ENCODE results near the gene IGFBP7. TPM values are rescaled to one million over a fixed set of nuclear protein-coding genes. Genes with fewer than 3 reads are reported as not detected.

IGFBP7 gene
- total RNA-seq, 1 experiment from 2014 or later: 1,151 TPM

DNA sequence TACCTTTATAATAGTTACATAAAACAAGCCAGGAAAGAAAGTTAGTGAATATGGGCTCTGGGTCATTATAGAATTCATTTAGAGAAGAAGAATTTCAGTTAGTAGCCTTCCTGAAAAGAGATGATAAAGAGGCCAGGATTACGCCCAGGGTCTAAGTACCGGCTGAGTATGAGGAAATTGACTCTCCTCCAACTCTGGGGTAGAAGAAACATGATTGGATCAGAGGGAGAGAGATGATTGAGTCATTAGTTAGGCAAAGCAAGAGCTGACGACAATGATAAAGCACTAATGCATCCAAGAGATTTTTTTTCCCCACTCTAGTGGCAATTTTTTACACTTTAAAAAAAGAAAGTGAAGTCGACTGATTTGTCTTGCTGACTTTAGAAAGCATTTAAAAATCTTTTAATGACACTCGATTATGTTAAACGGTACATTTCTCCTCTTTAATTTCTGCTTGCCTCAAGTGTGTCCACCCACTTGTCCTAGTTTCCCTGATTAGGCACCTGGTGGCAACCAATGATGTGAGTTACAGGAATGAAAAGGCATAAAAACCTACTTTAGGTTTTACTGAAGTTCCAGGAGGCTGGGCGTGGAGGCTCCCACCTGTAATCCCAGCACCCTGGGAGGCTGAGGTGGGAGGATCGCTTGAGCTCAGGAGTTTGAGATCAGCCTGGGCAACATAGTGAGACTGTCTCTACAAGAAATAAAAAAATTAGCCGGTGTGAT, 37.3 kb upstream of the IGFBP7 start:
- peaks cover 14% of the 10 kb centered on the region for H3K4me1 ChIP-seq (replicated peaks)
- H3K27me3 ChIP-seq (replicated peaks): no peaks in the 10 kb centered on the region
- H3K9me3 ChIP-seq (replicated peaks): no peaks in the 10 kb centered on the region
- no peak for DNase-seq (ENCODE audit: low read depth in 1 of 2, low spot score in 2 of 2)
- no peaks in the 10 kb centered on the region for H3K36me3 ChIP-seq
- no peak overlapping the region for H3K27ac ChIP-seq
- no peak overlapping the region for H3K4me3 ChIP-seq

DNA sequence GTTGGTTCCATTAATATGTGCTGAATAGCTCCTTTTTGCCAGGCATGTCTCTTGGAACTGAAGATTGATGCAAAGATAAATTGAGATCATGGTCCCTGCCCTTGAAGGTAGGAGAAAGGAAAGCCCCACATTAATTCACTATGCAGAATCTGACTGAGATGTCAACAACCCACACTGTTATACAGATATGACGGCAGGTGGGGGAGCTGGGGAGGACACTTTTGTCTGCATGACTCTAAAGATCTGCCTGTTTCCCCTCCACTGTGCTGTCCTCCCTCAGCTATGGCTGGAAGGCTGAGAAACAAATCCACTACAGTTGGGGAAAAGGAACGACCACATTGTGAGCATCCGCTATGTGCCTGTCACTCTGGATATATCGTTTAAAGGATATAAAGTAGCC, 36.3 kb upstream of the IGFBP7 start:
- Histone ChIP-seq H3K27ac (no peak overlapping the region), H3K4me1 (replicated peaks) (peaks cover 12% of the 10 kb centered on the region), H3K9me3 (replicated peaks) (no peaks in the 10 kb centered on the region)

DNA sequence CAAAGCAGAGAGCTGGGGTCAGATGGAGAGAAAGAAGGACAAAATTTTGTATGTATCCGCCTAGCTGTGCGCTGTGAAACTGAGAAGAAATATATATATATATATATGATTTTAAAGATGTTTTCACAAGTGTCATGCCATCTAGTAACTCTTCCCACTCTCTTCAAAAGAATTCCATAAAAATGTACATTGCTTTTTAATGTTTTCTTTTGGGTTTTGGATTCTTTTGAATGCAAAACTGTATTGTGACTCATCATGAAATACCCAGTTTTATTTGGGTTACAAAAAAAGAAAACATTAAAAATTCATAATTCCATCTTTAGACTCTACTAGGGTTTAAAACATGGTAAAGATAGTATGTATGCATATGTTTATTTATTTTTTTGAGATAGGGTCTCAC, 34.3 kb upstream of the IGFBP7 start:
- no peak for DNase-seq (ENCODE audit: low read depth in 1 of 2, low spot score in 2 of 2)
- Histone ChIP-seq H3K9me3 (replicated peaks) (no peaks in the 10 kb centered on the region), H3K27me3 (replicated peaks) (no peaks in the 10 kb centered on the region), H3K4me3 (no peak overlapping the region), H3K36me3 (no peaks in the 10 kb centered on the region), H3K4me1 (replicated peaks) (peaks cover 10% of the 10 kb centered on the region; the same call in 1 of the 2 replicates), H3K27ac (no peak overlapping the region)

More for the DNA sequence above, 36.3 kb upstream of the IGFBP7 start:
- H3K27me3 ChIP-seq (replicated peaks): no peaks in the 10 kb centered on the region
- H3K36me3 ChIP-seq: no peaks in the 10 kb centered on the region
- DNase-seq (ENCODE audit: low read depth in 1 of 2, low spot score in 2 of 2): no peak
- no peak overlapping the region for H3K4me3 ChIP-seq

DNA sequence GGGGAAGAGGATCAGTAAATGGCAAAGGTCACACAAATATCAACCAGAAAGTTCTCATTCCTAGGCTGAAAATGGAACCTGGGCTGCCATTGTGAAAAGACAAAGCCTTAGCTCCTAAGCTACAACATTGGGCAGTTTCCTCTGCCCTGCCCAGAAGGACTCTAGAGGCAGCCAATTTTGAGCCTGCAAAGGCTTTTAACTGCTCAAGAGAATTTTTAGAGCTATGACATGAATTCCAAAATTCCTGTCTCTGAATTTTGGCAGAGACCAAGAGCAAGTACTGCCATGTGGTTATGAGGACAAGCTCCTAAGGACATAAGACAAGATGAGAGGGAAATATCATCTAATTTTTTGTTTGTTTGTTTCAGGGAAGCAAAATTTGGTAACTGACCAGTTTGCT, 29.6 kb upstream of the IGFBP7 start:
- Histone ChIP-seq H3K4me3 (no peak overlapping the region), H3K36me3 (no peaks in the 10 kb centered on the region), H3K27ac (no peak overlapping the region), H3K27me3 (replicated peaks) (no peaks in the 10 kb centered on the region), H3K4me1 (replicated peaks) (peaks cover 14% of the 10 kb centered on the region), H3K9me3 (replicated peaks) (no peaks in the 10 kb centered on the region)
- no peak for DNase-seq (ENCODE audit: low read depth in 1 of 2, low spot score in 2 of 2)

DNA sequence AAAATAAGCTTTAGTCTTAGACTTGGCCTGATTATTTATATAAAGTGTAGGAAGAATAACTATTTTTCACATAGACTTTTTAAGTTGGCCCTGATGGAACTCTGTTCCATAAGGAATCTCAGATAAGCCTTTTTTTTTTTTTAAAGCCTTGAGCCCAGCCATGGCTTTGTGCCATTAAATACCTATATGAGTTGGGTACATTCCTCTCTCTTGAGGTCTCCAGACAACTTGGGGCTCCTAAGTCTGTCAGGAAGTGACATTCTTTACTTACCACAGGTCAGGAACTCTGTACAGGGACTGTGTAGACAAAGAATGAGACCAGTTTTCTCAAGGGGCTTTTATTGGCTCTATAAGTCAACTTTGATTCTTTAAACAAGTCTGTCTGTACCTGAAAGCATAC, 27.1 kb upstream of the IGFBP7 start:
- no peaks in the 10 kb centered on the region for H3K9me3 ChIP-seq (replicated peaks)
- no peak for DNase-seq (ENCODE audit: low read depth in 1 of 2, low spot score in 2 of 2)
- H3K36me3 ChIP-seq: no peaks in the 10 kb centered on the region
- no peak overlapping the region for H3K4me3 ChIP-seq
- H3K27me3 ChIP-seq (replicated peaks): no peaks in the 10 kb centered on the region
- no peak overlapping the region for H3K27ac ChIP-seq
- H3K4me1 ChIP-seq (replicated peaks): peaks cover 18% of the 10 kb centered on the region

DNA sequence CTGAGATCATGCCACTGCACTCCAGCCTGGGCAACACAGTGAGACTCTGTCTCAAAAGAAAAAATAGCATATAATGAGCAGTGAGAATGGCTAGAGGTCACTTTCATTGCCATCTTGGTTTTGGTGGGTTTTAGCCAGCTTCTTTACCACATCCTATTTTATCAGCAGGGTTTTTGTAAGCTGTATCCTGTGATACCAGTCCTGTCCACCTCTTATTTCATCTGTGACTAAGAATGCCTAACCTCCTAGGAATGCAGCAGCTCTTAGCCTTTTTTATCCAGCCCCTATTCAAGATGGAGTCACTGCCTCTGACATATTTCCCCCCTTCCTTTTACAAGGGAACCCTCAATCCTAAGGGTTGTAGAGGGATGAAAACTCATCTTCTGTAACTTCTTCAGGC, 26.1 kb upstream of the IGFBP7 start:
- Histone ChIP-seq H3K9me3 (replicated peaks) (no peaks in the 10 kb centered on the region), H3K27me3 (replicated peaks) (no peaks in the 10 kb centered on the region), H3K27ac (peak overlapping the region; percentile 43), H3K36me3 (no peaks in the 10 kb centered on the region), H3K4me1 (replicated peaks) (peaks cover 24% of the 10 kb centered on the region), H3K4me3 (no peak overlapping the region)
- no peak for DNase-seq (ENCODE audit: low read depth in 1 of 2, low spot score in 2 of 2)

DNA sequence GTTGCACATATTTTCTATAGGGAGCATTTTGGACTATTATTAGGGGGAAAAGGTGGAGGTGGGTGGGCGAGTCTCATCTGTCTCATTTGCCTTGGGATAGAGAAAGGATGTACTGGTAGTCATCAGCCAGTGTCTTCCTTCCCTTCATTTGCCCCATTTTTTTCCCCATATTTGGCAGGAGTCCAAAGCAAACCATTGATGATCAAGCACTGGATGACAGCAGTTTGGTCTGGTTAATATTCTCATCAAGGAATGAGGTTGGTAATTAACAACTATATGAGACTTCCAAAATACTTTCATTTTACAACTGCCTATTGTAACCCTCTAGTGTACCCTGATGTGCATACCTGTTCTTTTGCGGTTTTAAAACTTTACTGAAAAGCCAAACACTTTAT, 22.6 kb upstream of the IGFBP7 start:
- no peaks in the 10 kb centered on the region for H3K9me3 ChIP-seq (replicated peaks)
- H3K4me1 ChIP-seq (replicated peaks): peaks cover 24% of the 10 kb centered on the region
- H3K4me3 ChIP-seq: no peak overlapping the region
- H3K27me3 ChIP-seq (replicated peaks): no peaks in the 10 kb centered on the region
- H3K36me3 ChIP-seq: no peaks in the 10 kb centered on the region
- H3K27ac ChIP-seq: no peak overlapping the region
- DNase-seq (ENCODE audit: low read depth in 1 of 2, low spot score in 2 of 2): no peak

DNA sequence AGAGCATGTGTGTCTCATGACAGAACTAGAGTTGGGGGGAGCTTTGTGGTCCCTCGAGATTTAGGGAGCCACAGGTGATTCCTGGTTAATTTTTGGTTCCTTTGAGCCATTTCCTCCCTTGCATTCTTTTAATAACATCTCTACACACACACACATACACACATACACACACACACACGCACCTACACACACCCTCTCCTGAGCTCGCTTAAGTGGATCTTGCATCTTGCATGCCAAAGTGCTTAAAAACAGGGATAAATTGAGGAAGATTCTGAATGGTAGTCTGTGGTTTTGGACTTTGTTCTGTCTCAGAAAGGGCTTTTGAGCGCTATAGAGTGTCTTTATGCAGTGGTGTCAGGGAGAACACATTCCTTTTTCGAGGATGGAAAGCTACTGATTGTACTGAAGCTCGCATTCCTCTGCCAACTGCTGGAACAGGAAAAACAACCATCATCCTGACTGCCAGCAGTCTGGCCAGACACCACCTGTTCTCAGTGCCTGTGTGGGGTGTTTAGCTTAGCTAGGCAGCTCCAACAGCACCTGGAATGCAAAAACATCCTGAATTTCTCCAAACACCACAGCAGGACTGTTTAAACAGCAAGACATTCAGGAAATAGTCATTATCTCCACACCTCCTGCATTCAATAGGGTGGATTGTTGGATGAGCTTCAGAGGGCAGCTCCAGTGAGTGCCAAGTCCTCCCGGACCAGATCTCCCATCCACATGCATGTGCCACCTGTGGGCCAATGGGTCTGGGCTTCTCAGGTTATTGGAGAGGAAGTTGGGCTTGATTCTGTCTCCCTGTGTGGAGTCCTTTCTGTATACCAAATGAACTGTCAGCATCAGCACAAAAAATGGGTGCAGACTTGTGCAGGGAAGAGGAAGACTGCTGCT, 21.9 kb upstream of the IGFBP7 start:
- Histone ChIP-seq H3K27ac (no peak overlapping the region), H3K27me3 (replicated peaks) (no peaks in the 10 kb centered on the region), H3K4me3 (no peak overlapping the region), H3K9me3 (replicated peaks) (peaks cover 4% of the 10 kb centered on the region; the same call in 1 of the 2 replicates), H3K36me3 (no peaks in the 10 kb centered on the region), H3K4me1 (replicated peaks) (peaks cover 24% of the 10 kb centered on the region)
- DNase-seq (ENCODE audit: low read depth in 1 of 2, low spot score in 2 of 2): no peak

DNA sequence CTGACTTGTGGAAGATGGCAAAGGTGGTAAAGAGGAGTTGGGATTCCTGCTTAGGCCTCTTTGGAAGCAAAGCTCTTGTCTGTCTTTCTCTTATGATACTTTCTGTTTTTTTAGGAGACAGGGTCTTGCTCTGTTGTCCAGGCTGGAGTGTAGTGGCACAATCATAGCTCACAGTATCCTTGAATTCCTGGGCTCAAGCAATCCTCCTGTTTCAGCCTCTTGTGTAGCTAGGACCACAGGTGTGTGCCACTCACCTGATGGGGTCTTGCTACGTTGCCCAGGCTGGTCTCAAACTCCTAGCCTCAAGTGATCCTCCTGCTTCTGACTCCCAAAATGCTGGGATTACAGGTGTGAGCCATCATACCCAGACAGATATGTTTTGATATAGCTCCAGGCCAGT, 19.3 kb upstream of the IGFBP7 start:
- DNase-seq (ENCODE audit: low read depth in 1 of 2, low spot score in 2 of 2): no peak
- no peak overlapping the region for H3K27ac ChIP-seq
- no peak overlapping the region for H3K4me3 ChIP-seq
- H3K4me1 ChIP-seq (replicated peaks): peaks cover 10% of the 10 kb centered on the region
- H3K36me3 ChIP-seq: no peaks in the 10 kb centered on the region
- no peaks in the 10 kb centered on the region for H3K27me3 ChIP-seq (replicated peaks)
- H3K9me3 ChIP-seq (replicated peaks): peaks cover 4% of the 10 kb centered on the region; the same call in 1 of the 2 replicates

DNA sequence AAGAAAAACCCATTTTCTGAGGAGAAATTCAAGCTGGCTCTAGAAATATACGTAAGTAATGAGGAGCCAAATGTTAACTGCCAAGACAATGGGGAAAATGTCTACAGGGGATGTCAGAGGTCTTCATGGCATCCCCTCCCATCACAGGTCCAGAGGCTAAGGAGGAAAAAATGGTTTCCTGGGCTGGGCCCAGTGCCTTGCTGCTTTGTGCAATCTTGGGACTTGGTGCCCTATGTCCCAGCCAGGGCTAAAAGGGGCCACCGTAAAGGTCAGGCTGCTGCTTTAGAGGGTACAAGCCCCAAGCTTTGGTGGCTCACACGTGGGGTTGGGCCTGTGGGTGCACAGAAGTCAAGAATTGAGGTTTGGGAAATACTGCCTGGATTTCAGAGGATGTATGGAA, 17.2 kb upstream of the IGFBP7 start:
- no peak overlapping the region for H3K27ac ChIP-seq
- H3K36me3 ChIP-seq: no peaks in the 10 kb centered on the region
- no peaks in the 10 kb centered on the region for H3K27me3 ChIP-seq (replicated peaks)
- peaks cover 4% of the 10 kb centered on the region; the same call in 1 of the 2 replicates for H3K9me3 ChIP-seq (replicated peaks)
- DNase-seq (ENCODE audit: low read depth in 1 of 2, low spot score in 2 of 2): no peak
- no peak overlapping the region for H3K4me3 ChIP-seq
- peaks cover 11% of the 10 kb centered on the region for H3K4me1 ChIP-seq (replicated peaks)

DNA sequence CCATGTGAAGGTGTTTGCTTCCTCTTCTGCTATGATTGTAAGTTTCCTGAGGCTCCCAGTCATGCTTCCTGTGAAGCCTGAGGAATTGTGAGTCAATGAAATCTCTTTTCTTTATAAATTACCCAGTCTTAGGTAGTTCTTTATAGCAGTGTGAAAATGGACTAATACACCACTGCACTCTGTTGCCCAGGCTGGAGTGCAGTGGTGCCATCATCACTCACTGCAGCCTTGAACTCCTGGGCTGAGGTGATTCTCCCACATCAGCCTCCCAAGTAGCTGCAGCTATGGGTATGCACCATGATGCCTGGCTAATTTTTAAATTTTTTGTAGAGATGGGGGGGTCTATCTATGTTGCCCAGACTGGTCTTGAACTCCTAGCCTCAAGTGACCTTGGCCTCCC, 15.8 kb upstream of the IGFBP7 start:
- Histone ChIP-seq H3K4me3 (no peak overlapping the region), H3K27me3 (replicated peaks) (no peaks in the 10 kb centered on the region), H3K4me1 (replicated peaks) (0 out of 2 replicates have a peak, but pooled peaks cover 4% of the 10 kb centered on the region), H3K9me3 (replicated peaks) (peaks cover 4% of the 10 kb centered on the region; the same call in 1 of the 2 replicates), H3K27ac (no peak overlapping the region), H3K36me3 (no peaks in the 10 kb centered on the region)
- no peak for DNase-seq (ENCODE audit: low read depth in 1 of 2, low spot score in 2 of 2)

DNA sequence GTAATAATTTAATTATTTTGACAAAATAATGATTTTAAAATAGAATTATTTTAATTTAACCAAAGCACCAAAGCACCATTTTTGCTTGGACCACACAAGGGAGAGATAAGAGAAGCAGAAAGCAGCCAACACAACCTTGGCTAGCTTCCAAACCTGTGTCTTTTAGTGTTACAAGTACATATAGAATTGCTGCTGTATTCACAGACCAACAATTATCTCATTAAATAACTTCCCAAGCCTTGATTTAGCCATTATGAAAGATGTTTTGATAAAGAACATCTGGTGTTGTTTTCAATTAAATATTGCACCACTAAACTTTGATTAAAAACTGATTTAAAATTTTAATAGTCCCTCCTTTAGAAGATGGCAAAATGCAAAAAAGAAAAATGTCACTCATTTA, 14.0 kb upstream of the IGFBP7 start:
- DNase-seq (ENCODE audit: low read depth in 1 of 2, low spot score in 2 of 2): no peak
- H3K36me3 ChIP-seq: no peaks in the 10 kb centered on the region

DNA sequence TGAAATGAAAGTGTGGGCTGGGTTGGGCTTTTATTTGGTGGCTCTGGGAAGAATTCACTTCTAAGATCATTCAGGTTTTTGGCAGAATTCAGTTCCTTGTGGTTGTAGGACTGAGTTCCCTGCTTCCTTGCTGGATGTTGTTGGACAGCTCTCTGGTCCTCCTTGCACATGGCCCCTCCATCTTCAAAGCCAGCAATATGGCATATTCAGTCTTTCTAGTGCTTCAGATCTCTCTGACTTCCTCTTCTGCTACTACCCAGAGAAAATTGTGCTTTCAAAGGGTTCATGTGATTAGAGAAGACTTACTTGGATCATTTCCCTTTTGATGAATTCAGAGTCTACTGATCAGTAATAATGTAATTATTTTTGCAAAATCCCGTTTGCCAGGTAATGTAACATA, 12.8 kb upstream of the IGFBP7 start:
- no peaks in the 10 kb centered on the region for H3K27me3 ChIP-seq (replicated peaks)
- H3K4me3 ChIP-seq: no peak overlapping the region
- H3K36me3 ChIP-seq: no peaks in the 10 kb centered on the region
- H3K9me3 ChIP-seq (replicated peaks): peaks cover 4% of the 10 kb centered on the region; the same call in 1 of the 2 replicates
- peaks cover 26% of the 10 kb centered on the region for H3K4me1 ChIP-seq (replicated peaks)
- no peak for DNase-seq (ENCODE audit: low read depth in 1 of 2, low spot score in 2 of 2)
- no peak overlapping the region for H3K27ac ChIP-seq

More for the DNA sequence above, 14.0 kb upstream of the IGFBP7 start:
- Histone ChIP-seq H3K4me3 (no peak overlapping the region), H3K9me3 (replicated peaks) (peaks cover 4% of the 10 kb centered on the region; the same call in 1 of the 2 replicates), H3K27me3 (replicated peaks) (no peaks in the 10 kb centered on the region), H3K27ac (no peak overlapping the region), H3K4me1 (replicated peaks) (peaks cover 17% of the 10 kb centered on the region)

DNA sequence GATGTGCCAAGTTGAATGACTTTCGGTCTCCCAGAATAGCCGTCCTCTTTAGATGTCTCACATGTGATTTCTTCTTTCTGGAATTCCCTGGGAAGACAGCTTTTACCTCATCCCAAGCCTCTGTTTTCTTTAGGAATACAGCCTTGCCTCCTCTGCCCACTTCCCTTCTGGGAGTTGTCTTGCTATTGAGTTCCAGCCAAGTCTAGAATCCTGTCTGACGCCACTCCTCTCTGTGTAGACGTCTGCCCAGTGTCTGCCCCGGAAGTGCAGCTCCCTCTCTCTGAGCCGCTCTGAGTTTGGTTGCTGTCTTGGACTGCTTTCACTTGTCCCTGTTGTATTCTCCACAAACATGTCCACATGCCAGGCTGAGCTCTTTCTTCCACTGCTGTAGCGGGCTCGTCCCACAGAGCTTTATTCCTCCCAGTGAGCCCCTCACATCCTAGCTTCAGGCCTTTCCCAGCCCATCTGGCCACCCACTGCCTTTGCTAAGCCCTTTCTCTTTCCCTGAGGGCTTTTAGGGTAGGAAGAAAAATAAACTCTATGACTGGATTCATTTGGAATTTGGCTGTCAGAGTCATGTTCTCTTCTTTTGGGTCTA, 9.0 kb upstream of the IGFBP7 start:
- DNase-seq (ENCODE audit: low read depth in 1 of 2, low spot score in 2 of 2): peak; percentile 92 to 99
- H3K27me3 ChIP-seq (replicated peaks): no peaks in the 10 kb centered on the region

More for the DNA sequence above, 9.0 kb upstream of the IGFBP7 start:
- Histone ChIP-seq H3K9me3 (replicated peaks) (no peaks in the 10 kb centered on the region), H3K4me3 (peak overlapping the region; percentile 9), H3K36me3 (no peaks in the 10 kb centered on the region), H3K27ac (peak overlapping the region; percentile 91), H3K4me1 (replicated peaks) (peaks cover 56% of the 10 kb centered on the region)

Measured in SJSA1 (cell line).